Amniotic stem cell (primary cell): ENCODE data around the gene CDK4.
"Not testable (repeated sequence)": the region's sequence is repeated elsewhere in the genome, so short reads cannot be mapped to it uniquely, and the experiment has no call there.

Experiments used
- DNase-seq: peaks from one replicate; lab custom pipeline; 2025; lab: John Stamatoyannopoulos, UW

The CDK4 gene

GRCh38 chr12:57724936-57725740, 27.0 kb downstream of the CDK4 start:
- no peak for DNase-seq

GRCh38 chr12:57724003-57724935, 27.8 kb downstream of the CDK4 start:
- DNase-seq: no peak

- no peak for DNase-seq
Measured at GRCh38 chr12:57723630-57723962, 28.5 kb downstream of the CDK4 start.

GRCh38 chr12:57722716-57723629, 29.1 kb downstream of the CDK4 start:
- DNase-seq: no peak

- DNase-seq: not testable (repeated sequence)
Measured at GRCh38 chr12:57721846-57722608, 30.1 kb downstream of the CDK4 start.

GRCh38 chr12:57720606-57721595, 31.2 kb downstream of the CDK4 start:
- no peak for DNase-seq

- no peak for DNase-seq
Measured at GRCh38 chr12:57719777-57720605, 32.1 kb downstream of the CDK4 start.

- DNase-seq: no peak
Measured at GRCh38 chr12:57718641-57719528, 33.2 kb downstream of the CDK4 start.

GRCh38 chr12:57717846-57718640, 34.1 kb downstream of the CDK4 start:
- DNase-seq: no peak

GRCh38 chr12:57717131-57717530, 35.0 kb downstream of the CDK4 start:
- no peak for DNase-seq

GRCh38 chr12:57716305-57716704, 35.8 kb downstream of the CDK4 start:
- no peak for DNase-seq

- DNase-seq: no peak
Measured at GRCh38 chr12:57715786-57716185, 36.3 kb downstream of the CDK4 start.

- DNase-seq: not testable (repeated sequence)
Measured at GRCh38 chr12:57715036-57715748, 36.9 kb downstream of the CDK4 start.

- no peak for DNase-seq
Measured at GRCh38 chr12:57713209-57713608, 38.9 kb downstream of the CDK4 start.

GRCh38 chr12:57712701-57713100, 39.4 kb downstream of the CDK4 start:
- DNase-seq: no peak

GRCh38 chr12:57708296-57708695, 43.8 kb downstream of the CDK4 start:
- no peak for DNase-seq

GRCh38 chr12:57707250-57707649, 44.9 kb downstream of the CDK4 start:
- DNase-seq: no peak
